ENCODE data around the gene PELI1.
"Not testable (repeated sequence)": the region's sequence is repeated elsewhere in the genome, so short reads cannot be mapped to it uniquely, and the experiment has no call there.

Gene PELI1

DNA sequence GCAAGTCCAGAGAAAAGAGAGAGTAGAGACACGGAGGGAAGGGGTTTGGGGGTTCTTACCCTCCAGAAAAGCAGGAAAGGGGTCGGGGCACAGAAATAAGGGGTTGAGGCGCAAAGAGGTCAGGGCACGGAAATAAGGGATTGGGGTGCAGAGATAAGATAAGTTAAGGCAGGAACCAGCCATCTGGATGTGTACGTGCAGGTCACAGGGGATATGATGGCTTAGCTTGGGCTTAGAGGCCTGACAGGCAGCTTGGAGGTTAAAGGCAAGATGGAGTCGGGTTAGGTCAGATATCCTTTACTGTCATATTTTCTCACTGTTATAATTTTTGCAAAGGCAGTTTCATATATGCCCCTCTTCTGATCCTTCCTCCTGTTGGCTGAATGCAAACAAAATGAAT is 64.5 kb downstream of the PELI1 start:
- not testable (repeated sequence) for DNase-seq

DNA sequence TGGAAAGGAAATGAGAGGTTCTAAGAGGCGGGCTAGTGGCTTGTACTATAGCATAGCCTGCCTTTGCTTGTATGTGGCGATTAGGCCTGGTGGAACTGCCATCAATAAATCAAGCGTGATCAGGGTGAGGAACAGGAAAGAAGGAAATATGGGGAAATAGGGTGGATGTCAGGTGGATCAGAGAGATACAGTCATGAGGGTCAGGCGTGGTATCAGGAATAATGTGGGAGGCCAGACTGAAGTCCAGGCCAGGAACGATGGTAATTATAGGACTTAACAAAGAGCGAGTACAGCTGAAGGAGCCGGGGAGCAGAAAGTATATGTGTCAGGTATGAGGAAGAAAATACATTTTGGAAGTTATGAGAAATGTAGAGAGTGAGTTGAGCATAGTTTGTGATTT is 67.4 kb downstream of the PELI1 start:
- DNase-seq: not testable (repeated sequence)

DNA sequence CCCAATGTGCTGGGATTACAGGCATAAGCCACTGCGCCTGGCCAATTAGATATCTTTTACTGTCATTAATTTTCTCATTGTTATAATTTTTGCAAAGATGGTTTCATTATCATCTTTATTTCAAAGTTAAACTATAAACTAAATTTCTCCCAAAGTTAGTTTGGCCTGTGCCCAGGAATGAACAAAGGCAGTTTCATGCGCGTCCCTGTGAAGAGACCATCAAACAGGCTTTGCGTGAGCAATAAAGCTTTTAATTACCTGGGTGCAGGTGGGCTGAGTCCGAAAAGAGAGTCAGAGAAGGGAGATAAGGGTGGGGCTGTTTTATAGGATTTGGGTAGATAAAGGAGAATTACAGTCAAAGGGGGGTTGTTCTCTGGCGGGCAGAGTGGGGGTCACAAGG is 69.6 kb downstream of the PELI1 start:
- not testable (repeated sequence) for DNase-seq

DNA sequence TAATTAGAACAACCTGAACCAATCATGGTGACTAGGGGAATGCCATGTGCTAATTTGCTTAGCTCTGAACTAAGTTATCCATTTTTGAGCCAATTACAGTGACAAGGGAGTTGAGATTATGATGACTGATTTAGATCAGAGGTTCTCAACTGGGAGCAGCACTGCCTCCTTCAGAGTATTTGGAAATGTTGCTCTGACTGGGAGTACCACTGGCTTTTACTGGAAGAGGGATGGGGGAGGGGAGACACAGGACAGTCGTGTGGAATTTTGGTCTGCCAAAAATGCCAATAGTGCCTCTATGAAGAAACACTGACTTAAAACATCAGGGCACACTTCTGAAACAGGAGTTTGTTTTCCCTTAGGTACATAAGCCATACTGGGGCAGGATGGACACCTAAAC is 76.9 kb downstream of the PELI1 start:
- DNase-seq: no peak

DNA sequence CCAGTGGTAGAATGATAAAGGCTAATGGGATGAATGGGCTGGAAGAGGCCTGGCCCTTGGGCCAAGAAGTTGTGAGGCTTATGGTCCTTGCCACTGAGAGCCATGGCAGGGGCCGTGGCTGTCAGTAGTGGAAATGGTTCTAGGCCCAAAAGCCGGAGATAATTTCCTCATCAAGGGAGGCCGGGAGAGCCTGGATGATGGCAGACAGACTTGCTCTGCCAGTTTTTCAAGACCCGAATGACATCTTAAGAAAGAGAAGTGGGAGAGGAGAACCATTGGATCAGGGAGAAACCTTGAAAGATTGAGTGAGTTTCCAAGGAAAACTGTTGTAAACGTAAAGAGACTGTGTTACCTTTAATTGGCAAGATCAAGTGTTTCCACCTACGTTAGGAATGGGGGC is 78.7 kb downstream of the PELI1 start:
- no peak for DNase-seq

DNA sequence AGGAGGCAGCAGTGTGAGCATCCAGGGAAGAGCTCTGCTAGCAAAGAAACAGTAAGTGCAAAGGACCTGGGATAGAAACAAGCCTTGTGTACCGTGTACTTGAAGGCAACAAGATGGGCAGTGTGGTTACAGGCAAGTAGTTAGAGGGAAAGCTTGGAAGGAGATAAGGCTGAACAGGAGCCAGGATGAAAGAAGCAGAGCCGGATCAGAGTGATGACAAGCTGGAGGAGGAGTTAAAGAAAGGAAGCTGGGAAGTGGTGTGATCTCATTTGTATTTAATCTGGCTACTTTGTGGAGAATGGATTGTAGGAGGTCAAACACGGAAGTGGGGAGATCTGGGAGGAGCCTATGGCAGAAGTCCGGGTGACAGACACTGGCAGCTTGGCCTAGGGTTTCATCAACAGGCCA is 80.3 kb downstream of the PELI1 start:
- DNase-seq: no peak

DNA sequence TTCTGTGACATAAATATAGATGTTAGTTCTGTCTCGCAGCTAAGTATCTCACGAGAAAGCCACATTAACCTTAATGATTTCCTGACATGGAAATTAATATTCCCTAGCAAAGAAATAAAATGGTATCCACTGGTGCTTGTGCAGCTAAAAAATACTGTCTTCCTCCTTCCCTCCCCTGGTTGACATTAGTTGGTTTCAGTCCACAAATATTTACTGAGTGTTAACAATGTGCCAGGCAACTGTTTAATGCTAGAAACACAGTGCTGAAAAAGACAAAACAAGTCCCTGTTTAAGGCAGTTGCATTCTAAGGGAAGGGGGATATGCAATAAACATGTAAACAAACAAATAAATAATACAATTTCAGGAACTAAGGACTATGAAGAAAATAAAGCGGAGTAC is 80.8 kb downstream of the PELI1 start:
- DNase-seq: no peak

DNA sequence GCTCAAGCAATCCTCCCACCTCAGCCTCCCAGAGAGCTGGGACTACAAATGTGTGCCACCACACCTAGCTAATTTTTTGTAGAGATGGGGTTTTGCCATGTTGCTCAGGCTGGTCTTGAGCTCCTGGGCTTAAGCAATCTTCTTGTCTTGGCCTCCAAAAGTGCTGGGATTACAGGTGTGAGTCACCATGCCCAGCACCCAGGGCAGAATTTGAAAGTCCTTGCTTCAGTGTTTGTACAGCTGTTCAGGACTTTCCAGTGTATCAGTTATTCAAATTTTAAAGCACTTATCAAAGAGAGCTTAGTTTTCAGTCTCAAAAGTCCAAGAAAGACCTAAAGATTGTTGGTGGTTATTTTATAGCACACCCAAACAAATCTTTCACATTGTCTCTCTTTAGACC is 81.4 kb downstream of the PELI1 start:
- DNase-seq: no peak

DNA sequence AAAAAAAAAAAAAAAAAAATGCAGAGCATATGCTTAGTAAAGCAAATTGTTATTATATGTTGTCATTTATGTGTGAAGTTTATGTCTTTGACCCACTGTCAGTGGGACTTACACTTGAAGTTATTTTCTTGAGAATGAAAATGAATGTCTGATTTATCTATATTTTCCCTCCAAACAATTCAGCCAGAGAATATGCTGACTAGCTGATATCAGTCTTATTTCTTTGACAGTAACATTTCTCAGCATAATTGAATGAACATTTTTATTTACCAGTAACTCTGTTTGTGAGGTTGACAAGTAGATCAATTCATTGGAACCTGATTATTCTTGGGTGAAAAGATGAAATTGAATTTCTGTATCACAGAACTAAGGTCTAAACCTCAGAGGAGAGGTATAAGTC is 85.0 kb downstream of the PELI1 start:
- DNase-seq: no peak

DNA sequence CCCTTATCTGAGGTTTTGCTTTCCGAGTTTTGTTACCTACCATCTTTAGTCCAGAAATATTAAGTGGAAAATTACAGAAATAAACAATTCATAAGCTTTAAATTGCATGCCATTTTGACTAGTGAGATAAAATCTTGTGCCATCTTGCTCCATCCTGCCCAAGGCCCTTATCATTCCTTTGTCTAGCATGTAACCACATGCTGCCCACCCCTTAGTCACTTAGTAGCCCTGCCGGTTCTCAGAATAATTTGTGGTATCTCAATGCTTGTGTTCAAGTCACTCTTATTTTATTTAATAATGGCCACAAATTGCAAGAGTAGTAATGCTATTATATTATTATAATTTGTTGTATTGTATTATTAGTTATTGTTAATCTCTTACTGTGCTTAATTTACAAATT is 88.2 kb downstream of the PELI1 start:
- no peak for DNase-seq

DNA sequence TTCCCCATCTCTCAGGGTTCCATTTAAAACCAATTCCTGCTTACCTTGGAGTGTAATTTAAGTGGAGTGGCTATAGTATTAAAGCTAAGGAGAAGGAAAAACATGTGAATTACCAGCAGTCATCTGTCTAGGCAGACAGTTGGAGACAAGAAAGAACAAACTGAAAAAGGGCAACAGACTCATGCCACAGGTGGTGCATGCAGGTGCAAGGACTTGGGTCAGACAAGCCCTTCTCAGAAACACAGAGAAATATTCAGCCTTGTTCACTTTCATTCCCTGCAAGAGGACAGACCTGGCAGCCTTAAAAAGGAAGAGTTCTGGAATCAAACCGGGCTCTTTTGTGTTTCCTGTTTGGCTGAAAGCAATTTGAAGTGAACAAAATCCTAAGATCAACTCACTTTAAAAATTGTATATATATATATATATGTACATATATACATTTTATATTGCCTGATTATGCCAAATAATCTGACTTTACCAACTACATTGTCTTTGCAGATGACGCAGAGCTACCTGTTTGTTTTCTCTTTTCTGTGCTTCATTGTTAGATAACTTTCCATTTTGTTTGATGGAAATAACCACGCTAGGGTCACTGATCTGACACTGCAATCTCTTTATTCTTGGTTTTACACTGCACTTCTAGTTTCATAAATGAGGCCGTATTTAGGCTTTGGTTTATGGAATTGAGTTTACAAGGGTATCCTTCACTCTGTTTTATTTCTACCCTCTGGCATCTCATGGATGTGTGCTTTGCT is 89.9 kb downstream of the PELI1 start:
- DNase-seq: no peak

DNA sequence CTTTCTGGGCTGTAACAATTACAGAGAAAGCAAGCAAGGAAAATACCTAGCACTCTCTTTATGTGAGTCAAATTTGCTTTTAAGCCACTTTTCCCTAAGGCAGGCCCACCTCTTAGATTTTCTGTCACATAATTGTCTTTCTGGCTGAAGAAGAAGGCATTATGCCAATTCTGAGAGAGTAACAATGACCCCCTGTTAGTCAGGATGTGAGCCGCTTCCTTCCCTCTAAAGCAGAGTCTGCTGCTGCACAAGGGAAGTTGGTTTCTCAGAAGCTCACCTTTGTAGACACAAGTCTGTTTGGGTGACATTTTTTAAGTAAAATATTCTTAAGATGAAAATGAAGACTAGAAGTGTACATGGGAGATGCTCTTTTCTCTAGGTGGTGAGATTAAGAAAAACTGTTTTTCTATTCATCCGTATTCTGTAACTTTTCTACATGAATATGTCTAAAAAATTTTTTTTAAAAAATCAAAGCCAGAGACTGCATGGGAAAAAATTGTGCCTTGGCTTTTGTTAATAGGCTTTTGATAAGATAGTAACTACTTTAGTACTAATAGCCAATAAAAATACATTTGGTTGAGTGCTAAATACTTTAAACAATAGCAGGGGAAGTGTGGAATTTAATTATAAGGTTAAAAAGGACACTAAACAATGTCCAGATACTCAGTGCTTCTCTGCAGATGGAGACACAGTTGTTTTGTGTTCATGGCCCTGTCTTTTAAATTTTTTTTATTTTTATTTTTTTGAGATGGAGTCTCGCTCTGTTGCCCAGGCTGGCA is 91.6 kb downstream of the PELI1 start:
- no peak for DNase-seq

DNA sequence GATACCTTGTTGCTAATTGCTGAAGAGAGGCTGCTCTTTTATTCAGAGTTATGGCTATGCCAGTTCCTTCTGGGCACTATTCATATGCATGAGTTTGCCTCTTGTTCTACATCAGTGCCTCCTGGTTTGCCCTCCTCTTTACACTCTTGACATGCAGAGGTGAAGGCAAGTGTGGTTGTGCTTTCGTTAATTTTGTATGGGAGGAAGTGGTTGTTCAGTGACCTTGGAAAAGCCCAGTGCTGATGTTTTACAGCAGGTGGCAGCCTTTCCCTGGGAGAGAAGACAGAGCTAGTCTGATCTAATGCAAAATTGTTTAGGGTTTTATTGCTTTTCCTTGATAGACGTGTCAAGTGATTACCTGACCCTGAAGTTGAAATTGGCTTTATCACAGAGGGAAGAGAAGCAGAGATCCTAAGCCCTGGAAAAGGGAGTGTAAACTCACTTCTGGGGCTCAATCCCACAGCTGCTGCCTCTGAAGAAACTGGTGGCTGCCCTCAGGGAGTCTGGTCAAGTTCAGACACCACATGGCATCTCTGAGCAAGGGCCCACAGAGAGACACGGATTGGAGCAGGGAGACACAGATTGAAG is 94.5 kb downstream of the PELI1 start:
- DNase-seq: peak; percentile 44

DNA sequence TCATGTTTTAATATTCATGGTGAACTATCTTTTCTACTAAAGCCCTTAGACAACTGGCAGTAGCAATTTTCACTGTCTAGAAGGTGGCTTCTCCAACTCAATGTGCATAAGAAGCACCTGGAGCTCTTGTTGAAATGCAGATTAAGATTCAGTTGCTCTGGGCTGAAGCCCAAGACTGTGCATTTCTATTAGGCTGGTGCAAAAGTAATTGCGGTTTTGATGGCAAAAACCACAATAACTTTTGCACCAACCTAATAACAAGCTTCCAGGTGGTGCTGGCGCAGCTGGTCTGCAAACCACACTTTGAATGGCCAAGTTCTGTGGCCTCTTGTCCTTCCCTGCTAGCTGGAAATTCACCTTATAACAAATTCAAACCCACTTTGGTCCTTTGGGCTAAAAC is 98.3 kb downstream of the PELI1 start:
- no peak for DNase-seq

Measured in NCI-H1092 treated with DMSO at 0.1 percent for 48 hours (cell line).